ENCODE measurements around the gene HNF4A. TPM values are rescaled to one million over a fixed set of nuclear protein-coding genes. Genes with fewer than 3 reads are reported as not detected.

The HNF4A gene
- total RNA-seq, 1 donor: not detected

- no peak overlapping the region for H3K4me3 ChIP-seq (ENCODE audit: low read depth, low read length)
- TF ChIP-seq CTCF (IDR thresholded peaks at IDR 0.05; ENCODE audit: insufficient read depth, low read depth, low read length): no peak
- no peak for DNase-seq (ENCODE audit: low read depth)
Observed at GRCh38 chr20:44414808-44415207, 59.3 kb downstream of the HNF4A start.

- no peak for DNase-seq (ENCODE audit: low read depth)
- TF ChIP-seq CTCF (IDR thresholded peaks at IDR 0.05; ENCODE audit: insufficient read depth, low read depth, low read length): no peak
- H3K4me3 ChIP-seq (ENCODE audit: low read depth, low read length): no peak overlapping the region
Observed at GRCh38 chr20:44415833-44416715, 60.6 kb downstream of the HNF4A start.

GRCh38 chr20:44418069-44418905 lies 62.8 kb downstream of the HNF4A start:
- DNase-seq (ENCODE audit: low read depth): no peak
- no peak overlapping the region for H3K4me3 ChIP-seq (ENCODE audit: low read depth, low read length)
- no peak for TF ChIP-seq CTCF (IDR thresholded peaks at IDR 0.05; ENCODE audit: insufficient read depth, low read depth, low read length)

GRCh38 chr20:44419131-44419844 lies 63.8 kb downstream of the HNF4A start:
- TF ChIP-seq CTCF (IDR thresholded peaks at IDR 0.05; ENCODE audit: insufficient read depth, low read depth, low read length): no peak
- H3K4me3 ChIP-seq (ENCODE audit: low read depth, low read length): no peak overlapping the region
- no peak for DNase-seq (ENCODE audit: low read depth)

- H3K4me3 ChIP-seq (ENCODE audit: low read depth, low read length): no peak overlapping the region
- no peak for TF ChIP-seq CTCF (IDR thresholded peaks at IDR 0.05; ENCODE audit: insufficient read depth, low read depth, low read length)
- no peak for DNase-seq (ENCODE audit: low read depth)
Observed at GRCh38 chr20:44420497-44420896, 65.0 kb downstream of the HNF4A start.

GRCh38 chr20:44422083-44422482 lies 66.6 kb downstream of the HNF4A start:
- no peak for TF ChIP-seq CTCF (IDR thresholded peaks at IDR 0.05; ENCODE audit: insufficient read depth, low read depth, low read length)
- no peak for DNase-seq (ENCODE audit: low read depth)
- no peak overlapping the region for H3K4me3 ChIP-seq (ENCODE audit: low read depth, low read length)
